ENCODE results near the gene NFKB2.

NFKB2 gene

GRCh38 chr10:102422545-102423129 is 27.1 kb downstream of the NFKB2 start:
- peak; percentile 88 for DNase-seq (ENCODE audit: low read depth, low spot score)

GRCh38 chr10:102423372-102423968 is 28.0 kb downstream of the NFKB2 start:
- no peak for DNase-seq (ENCODE audit: low read depth, low spot score)

DNA sequence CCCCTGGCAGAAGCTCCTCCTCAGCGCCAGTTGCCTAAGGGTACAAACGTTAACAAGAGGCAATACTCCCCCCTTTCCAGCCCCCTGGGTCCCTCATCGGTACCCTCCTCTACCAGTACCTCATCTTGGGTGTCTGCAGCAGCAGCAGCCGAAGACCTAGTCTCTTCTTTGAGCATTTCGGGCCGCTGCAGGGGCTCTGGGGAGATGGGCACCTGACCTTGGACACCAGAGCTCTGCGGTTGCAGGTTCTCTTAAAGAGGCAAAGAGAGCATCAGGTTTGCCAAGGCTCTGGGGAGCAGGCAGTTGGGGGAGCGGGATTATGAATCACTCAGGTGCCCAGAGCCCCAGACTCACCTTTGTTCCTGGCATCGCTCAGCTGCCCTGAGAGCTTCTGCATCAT is 28.6 kb downstream of the NFKB2 start:
- no peak for DNase-seq (ENCODE audit: low read depth, low spot score)

- no peak for DNase-seq (ENCODE audit: low read depth, low spot score)
These were observed 29.4 kb downstream of the NFKB2 start for GRCh38 chr10:102424916-102425315.

GRCh38 chr10:102425444-102425843 is 29.9 kb downstream of the NFKB2 start:
- DNase-seq (ENCODE audit: low read depth, low spot score): no peak

GRCh38 chr10:102426803-102427287 is 31.3 kb downstream of the NFKB2 start:
- peak; percentile 75 for DNase-seq (ENCODE audit: low read depth, low spot score)

- DNase-seq (ENCODE audit: low read depth, low spot score): no peak
These were observed 34.0 kb downstream of the NFKB2 start for GRCh38 chr10:102429468-102429867.

DNA sequence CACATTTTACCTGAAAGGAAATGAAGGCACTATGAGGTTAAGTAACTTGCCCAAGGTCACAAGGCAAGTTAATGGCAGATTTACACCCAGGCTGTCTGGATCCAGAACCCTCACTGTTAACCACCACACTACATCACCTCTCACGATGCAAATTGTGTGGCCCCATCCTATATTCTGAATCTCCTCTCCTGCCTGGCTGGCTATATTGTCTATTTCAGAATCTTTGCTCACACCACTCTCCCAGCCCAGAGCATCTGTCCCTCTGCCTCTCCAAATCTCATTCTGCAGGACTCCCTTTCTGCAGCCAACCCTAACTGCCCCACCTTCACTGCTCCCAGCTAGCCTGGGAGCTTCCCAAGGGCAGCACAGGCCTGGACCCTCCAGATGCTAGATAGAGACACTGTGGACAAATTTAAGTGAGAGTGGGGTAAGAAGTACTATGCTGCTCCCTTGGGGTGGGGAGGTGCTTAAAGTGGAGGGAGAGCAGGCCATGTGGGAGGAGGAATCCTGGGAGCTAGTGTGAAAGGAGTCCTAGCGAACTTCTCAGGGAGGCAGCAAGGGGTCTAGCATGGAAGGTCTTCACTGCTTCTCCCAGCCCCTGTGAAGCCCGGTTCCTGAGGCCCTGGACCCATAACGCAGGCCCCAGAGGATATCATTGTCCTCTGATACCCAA is 36.1 kb downstream of the NFKB2 start:
- peak; percentile 51 for DNase-seq (ENCODE audit: low read depth, low spot score)

DNA sequence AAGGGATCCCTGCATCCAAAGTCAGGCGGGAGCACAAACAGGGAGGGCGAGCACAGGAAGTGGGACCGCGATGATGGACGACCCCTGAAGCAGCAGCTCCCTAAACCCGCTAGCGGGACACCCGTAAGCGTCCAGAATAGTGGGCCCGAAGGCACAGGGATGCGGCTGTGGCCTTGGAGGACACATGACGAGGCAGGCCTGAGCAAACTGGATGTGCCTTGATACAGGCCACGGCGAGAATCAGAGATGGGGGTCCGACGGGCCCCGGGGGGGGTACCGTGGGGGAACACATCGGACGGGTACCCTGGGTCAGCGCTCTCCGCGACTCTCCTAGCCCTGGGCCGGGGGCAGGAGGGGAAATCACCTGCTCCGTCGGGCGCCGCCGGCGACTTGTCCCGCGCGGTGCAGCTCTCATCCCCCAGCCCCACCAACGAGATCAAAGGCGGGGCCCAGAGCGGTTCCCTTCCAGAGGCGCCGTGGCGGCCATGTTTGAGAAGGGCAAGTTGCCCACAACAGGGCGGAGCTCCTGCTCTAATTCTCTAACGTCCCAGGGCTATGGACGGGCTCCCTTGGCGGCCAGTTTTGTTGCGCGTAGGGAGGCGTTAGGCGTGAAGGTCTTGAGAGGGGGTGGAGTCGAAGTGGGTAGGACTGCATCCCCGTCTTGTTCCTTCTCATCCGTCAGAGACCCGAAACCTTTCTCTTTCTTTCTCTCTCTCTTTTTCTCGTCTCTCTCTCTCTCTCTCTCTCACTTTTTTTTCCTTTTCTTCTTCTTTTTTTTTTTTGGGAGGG is 36.9 kb downstream of the NFKB2 start, which contains the start of gene CUEDC2:
Gene CUEDC2 (minus strand): TSS at position 413 of the 789 bp plus-strand sequence. CDS start 7,386 bp downstream, outside the sequence.
- peak; percentile 99 for DNase-seq (ENCODE audit: low read depth, low spot score)

DNA sequence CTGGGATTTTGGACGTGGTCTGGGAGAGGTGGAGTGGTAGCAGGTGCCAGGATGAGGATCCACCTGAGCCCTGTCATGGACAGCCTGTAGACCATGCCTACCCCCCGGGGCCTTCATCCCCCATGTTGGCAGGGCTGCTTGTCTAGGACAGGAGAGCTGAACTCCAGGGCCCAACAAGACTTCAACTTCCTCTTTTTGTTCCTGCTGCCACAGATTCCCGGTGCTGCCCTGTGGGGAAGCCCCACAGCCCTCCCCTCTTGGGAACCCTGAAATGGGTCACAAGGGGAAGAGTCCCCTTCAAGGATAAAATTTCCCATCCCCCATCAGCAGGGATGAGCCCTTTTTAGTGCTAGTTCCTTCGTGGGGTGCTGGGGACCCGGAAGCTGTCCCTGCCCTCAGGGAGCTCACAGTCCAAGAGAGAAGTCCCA is 38.1 kb downstream of the NFKB2 start:
- no peak for DNase-seq (ENCODE audit: low read depth, low spot score)

- no peak for DNase-seq (ENCODE audit: low read depth, low spot score)
These were observed 39.1 kb downstream of the NFKB2 start for GRCh38 chr10:102434394-102435132.

- DNase-seq (ENCODE audit: low read depth, low spot score): no peak
These were observed 39.6 kb downstream of the NFKB2 start for GRCh38 chr10:102435133-102435497.

- no peak for DNase-seq (ENCODE audit: low read depth, low spot score)
These were observed 40.2 kb downstream of the NFKB2 start for GRCh38 chr10:102435529-102436233.

GRCh38 chr10:102436312-102436711 is 40.8 kb downstream of the NFKB2 start:
- no peak for DNase-seq (ENCODE audit: low read depth, low spot score)

DNA sequence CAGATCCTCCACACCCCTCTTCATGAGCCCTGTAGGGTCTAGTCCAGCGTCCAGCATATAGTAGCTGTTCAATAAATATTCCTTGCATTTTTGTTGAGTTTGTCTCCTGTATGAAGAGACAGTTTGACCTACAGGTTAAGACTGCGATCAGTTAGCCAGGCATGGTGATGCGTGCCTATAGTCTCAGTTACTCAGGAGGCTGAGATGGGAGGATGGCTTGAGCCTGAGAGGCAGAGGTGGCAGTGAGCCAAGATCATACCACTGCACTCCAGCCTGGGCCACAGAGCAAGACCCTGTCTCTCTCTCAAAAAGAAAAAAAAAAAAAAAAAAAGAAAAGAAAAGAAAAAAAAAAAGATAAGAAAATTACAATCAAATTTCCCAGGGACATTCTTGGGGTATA is 42.0 kb downstream of the NFKB2 start:
- DNase-seq (ENCODE audit: low read depth, low spot score): no peak

- no peak for DNase-seq (ENCODE audit: low read depth, low spot score)
These were observed 42.9 kb downstream of the NFKB2 start for GRCh38 chr10:102438374-102438773.

- no peak for DNase-seq (ENCODE audit: low read depth, low spot score)
These were observed 49.3 kb downstream of the NFKB2 start for GRCh38 chr10:102444851-102445250.

DNA sequence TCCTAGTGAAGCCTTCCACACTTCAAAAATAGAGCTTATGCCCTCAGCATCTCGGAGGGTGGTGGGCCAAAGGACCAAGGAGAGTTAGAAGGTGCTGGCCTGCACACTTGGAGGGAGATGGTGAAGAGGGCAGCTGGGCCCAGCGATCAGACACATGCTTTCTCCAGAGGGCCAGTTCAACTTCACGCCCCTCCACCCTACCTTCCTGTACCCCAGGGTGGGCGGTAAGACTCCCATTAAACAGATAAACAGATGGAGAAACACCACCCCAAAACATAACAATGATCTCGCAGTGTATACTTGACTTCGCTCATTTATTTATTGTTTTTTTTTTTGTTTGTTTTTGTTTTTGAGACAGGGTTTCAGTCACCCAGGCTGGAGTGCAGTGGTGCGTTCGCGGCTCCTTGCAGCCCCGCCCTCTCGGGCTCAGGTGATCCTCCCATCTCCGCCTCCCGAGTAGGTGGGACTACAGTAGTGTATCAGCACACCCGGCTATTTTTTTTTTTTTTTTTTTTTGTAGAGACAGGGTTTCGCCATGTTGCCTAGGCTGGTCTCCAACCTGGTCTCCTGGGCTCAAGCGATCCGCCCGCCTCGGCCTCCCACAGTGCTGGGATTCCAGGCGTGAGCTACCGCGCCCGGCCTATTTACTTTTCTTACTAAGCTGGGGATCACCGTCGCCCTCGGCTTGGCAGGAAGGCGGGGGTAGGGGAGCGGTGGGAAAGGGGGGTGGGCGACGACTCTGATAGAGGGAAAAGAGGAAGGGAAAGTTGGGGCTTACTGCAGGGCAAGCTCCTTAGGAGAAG is 54.0 kb downstream of the NFKB2 start:
- DNase-seq (ENCODE audit: low read depth, low spot score): peak; percentile 65

- DNase-seq (ENCODE audit: low read depth, low spot score): no peak
These were observed 54.5 kb downstream of the NFKB2 start for GRCh38 chr10:102450124-102450373.

Measured in astrocyte of the hippocampus (primary cell).